Measurements from ENCODE around the gene ACOX2.
"Not testable (repeated sequence)": the region's sequence is repeated elsewhere in the genome, so short reads cannot be mapped to it uniquely, and the experiment has no call there.

Gene ACOX2

GRCh38 chr3:58534592-58535494, 2.1 kb downstream of the ACOX2 start:
- DNase-seq: no peak

- DNase-seq: peak; percentile 89 to 92 (median 92)
Measured at GRCh38 chr3:58532794-58533220, 4.2 kb downstream of the ACOX2 start.

GRCh38 chr3:58531956-58532355, 5.0 kb downstream of the ACOX2 start:
- peak in 2 of 3 donors; percentile 16 to 49 for DNase-seq

- no peak for DNase-seq
Measured at GRCh38 chr3:58531555-58531954, 5.4 kb downstream of the ACOX2 start.

- no peak for DNase-seq
Measured at GRCh38 chr3:58530354-58530865, 6.6 kb downstream of the ACOX2 start.

- no peak for DNase-seq
Measured at GRCh38 chr3:58529516-58530353, 7.3 kb downstream of the ACOX2 start.

- DNase-seq: peak in 2 of 3 donors; percentile 17 to 20
Measured at GRCh38 chr3:58528629-58529028, 8.4 kb downstream of the ACOX2 start.

- DNase-seq: not testable (repeated sequence)
Measured at GRCh38 chr3:58527440-58527839, 9.6 kb downstream of the ACOX2 start.

- DNase-seq: peak; percentile 84 to 93 (median 90)
Measured at GRCh38 chr3:58526515-58526957, 10.5 kb downstream of the ACOX2 start.

GRCh38 chr3:58524326-58524888, 12.6 kb downstream of the ACOX2 start:
- DNase-seq: no peak

- no peak for DNase-seq
Measured at GRCh38 chr3:58522759-58523425, 14.1 kb downstream of the ACOX2 start.

- DNase-seq: no peak
Measured at GRCh38 chr3:58521917-58522631, 14.9 kb downstream of the ACOX2 start.

- no peak for DNase-seq
Measured at GRCh38 chr3:58521336-58521670, 15.7 kb downstream of the ACOX2 start.

- DNase-seq: peak in 1 of 3 donors; percentile 23
Measured at GRCh38 chr3:58520403-58521335, 16.3 kb downstream of the ACOX2 start.

GRCh38 chr3:58519668-58520402, 17.2 kb downstream of the ACOX2 start:
- no peak for DNase-seq

- DNase-seq: no peak
Measured at GRCh38 chr3:58518291-58518789, 18.6 kb downstream of the ACOX2 start.

GRCh38 chr3:58514405-58514804, 22.6 kb downstream of the ACOX2 start:
- DNase-seq: no peak

- DNase-seq: no peak
Measured at GRCh38 chr3:58508437-58508836, 28.6 kb downstream of the ACOX2 start.

GRCh38 chr3:58507356-58508078, 29.5 kb downstream of the ACOX2 start:
- no peak for DNase-seq
